ENCODE results near the gene DSCAML1. TPM values are rescaled to one million over a fixed set of nuclear protein-coding genes. Genes with fewer than 3 reads are reported as not detected.

Gene DSCAML1
- total RNA-seq, 2 experiments from 2014 or later: 0.13 to 0.29 TPM

- Mint-ChIP-seq H3K27me3 (no peaks in the 10 kb centered on the region), H3K9me3 (no peaks in the 10 kb centered on the region), H3K36me3 (ENCODE audit: low read depth) (peaks cover 4% of the 10 kb centered on the region), H3K4me1 (ENCODE audit: low read depth) (no peaks in the 10 kb centered on the region), H3K4me3 (no peak overlapping the region), H3K27ac (no peak overlapping the region)
- ChIA-PET CTCF (no interaction called here), POLR2A (no interaction called here)
- intact Hi-C loops (cut with micrococcal nuclease): no loop called here
- ATAC-seq: no peak
- DNase-seq: no peak
- TF ChIP-seq CTCF (IDR thresholded peaks at IDR 0.05): no peak
Observed at GRCh38 chr11:117380676-117381075, 416.3 kb downstream of the DSCAML1 start.

GRCh38 chr11:117378976-117379865 lies 417.8 kb downstream of the DSCAML1 start:
- intact Hi-C loops (cut with micrococcal nuclease): no loop called here
- Mint-ChIP-seq H3K4me3 (no peak overlapping the region), H3K4me1 (ENCODE audit: low read depth) (no peaks in the 10 kb centered on the region), H3K27me3 (no peaks in the 10 kb centered on the region), H3K9me3 (no peaks in the 10 kb centered on the region), H3K36me3 (ENCODE audit: low read depth) (peaks cover 7% of the 10 kb centered on the region), H3K27ac (no peak overlapping the region)
- no peak for TF ChIP-seq CTCF (IDR thresholded peaks at IDR 0.05)
- ChIA-PET POLR2A (interaction anchor here (0.8 kb wide), 1 partner anchor 11 kb away, joined by 6 read pairs; no protein-coding TSS in a partner anchor), CTCF (no interaction called here)
- ATAC-seq (no peak), DNase-seq (no peak)

Other genes starting within 250 kb of the DSCAML1 start
- 1 to 10 TPM; 6.7 to 7.2 TPM for gene FXYD2, start 27.5 kb upstream of the DSCAML1 start, total RNA-seq
- gene FXYD6, start 79.4 kb upstream of the DSCAML1 start, total RNA-seq: not detected
- gene TMPRSS13, start 132.2 kb upstream of the DSCAML1 start, total RNA-seq: 1 to 10 TPM; 3.5 to 4.7 TPM
- gene IL10RA, start 189.2 kb upstream of the DSCAML1 start, total RNA-seq: 10 to 100 TPM; 73.3 to 80.9 TPM